ENCODE results near the gene CCDC88A. TPM values are rescaled to one million over a fixed set of nuclear protein-coding genes. Genes with fewer than 3 reads are reported as not detected.
A peak's percentile ranks its signal among the peaks of the same experiment; 100 is the strongest.

The CCDC88A gene
- total and polyA plus RNA-seq, 2 donors from 2014 or later = 8.2 to 47.6 TPM

- no peaks in the 10 kb centered on the region for H3K9me3 ChIP-seq (ENCODE audit: control insufficient read depth in 2 of 3, insufficient read depth in 1 of 3, low read length in 3 of 3)
- H3K4me1 ChIP-seq (ENCODE audit: control insufficient read depth in 2 of 3, insufficient read depth in 2 of 3, low read depth in 1 of 3, low read length in 3 of 3) = no peaks in the 10 kb centered on the region
- peak overlapping the region in 1 of 3 donors; percentile 14 for H3K4me3 ChIP-seq (ENCODE audit: low read length in 3 of 3)
- H3K27me3 ChIP-seq (ENCODE audit: control insufficient read depth, insufficient read depth, low read length) = no peaks in the 10 kb centered on the region
- H3K36me3 ChIP-seq (ENCODE audit: control insufficient read depth in 2 of 3, insufficient read depth in 3 of 3, low read length in 3 of 3) = no peaks in the 10 kb centered on the region
- FAIRE-seq = no peak
- H3K27ac ChIP-seq (ENCODE audit: low read depth in 2 of 2, low read length in 2 of 2) = no peak overlapping the region
- intact Hi-C loops (cut with DNase I) = no loop called here
- no peak for DNase-seq
- no peak for TF ChIP-seq CTCF (IDR thresholded peaks at IDR 0.05; ENCODE audit: borderline replicate concordance, extremely low read depth, insufficient read depth)
- H3K9ac ChIP-seq (ENCODE audit: low read length in 3 of 3) = no peak overlapping the region
These were observed 2.7 kb downstream of the CCDC88A start for GRCh38 chr2:55416786-55417568.

GRCh38 chr2:55415300-55415699, 4.4 kb downstream of the CCDC88A start:
- Histone ChIP-seq H3K9ac (ENCODE audit: low read length in 3 of 3) (no peak overlapping the region), H3K9me3 (ENCODE audit: control insufficient read depth in 2 of 3, insufficient read depth in 1 of 3, low read length in 3 of 3) (no peaks in the 10 kb centered on the region), H3K4me1 (ENCODE audit: control insufficient read depth in 2 of 3, insufficient read depth in 2 of 3, low read depth in 1 of 3, low read length in 3 of 3) (no peaks in the 10 kb centered on the region), H3K36me3 (ENCODE audit: control insufficient read depth in 2 of 3, insufficient read depth in 3 of 3, low read length in 3 of 3) (no peaks in the 10 kb centered on the region), H3K27ac (ENCODE audit: low read depth in 2 of 2, low read length in 2 of 2) (no peak overlapping the region), H3K4me3 (ENCODE audit: low read length in 3 of 3) (no peak overlapping the region), H3K27me3 (ENCODE audit: control insufficient read depth, insufficient read depth, low read length) (no peaks in the 10 kb centered on the region)
- DNase-seq = no peak
- intact Hi-C loops (cut with DNase I) = no loop called here
- no peak for FAIRE-seq
- no peak for TF ChIP-seq CTCF (IDR thresholded peaks at IDR 0.05; ENCODE audit: borderline replicate concordance, extremely low read depth, insufficient read depth)

GRCh38 chr2:55408918-55409868, 10.5 kb downstream of the CCDC88A start:
- H3K9ac ChIP-seq (ENCODE audit: low read length in 3 of 3) = no peak overlapping the region
- H3K4me1 ChIP-seq (ENCODE audit: control insufficient read depth in 2 of 3, insufficient read depth in 2 of 3, low read depth in 1 of 3, low read length in 3 of 3) = no peaks in the 10 kb centered on the region
- DNase-seq (no peak), FAIRE-seq (no peak)
- H3K9me3 ChIP-seq (ENCODE audit: control insufficient read depth in 2 of 3, insufficient read depth in 1 of 3, low read length in 3 of 3) = no peaks in the 10 kb centered on the region
- H3K36me3 ChIP-seq (ENCODE audit: control insufficient read depth in 2 of 3, insufficient read depth in 3 of 3, low read length in 3 of 3) = no peaks in the 10 kb centered on the region
- intact Hi-C loops (cut with DNase I) = no loop called here
- TF ChIP-seq CTCF (IDR thresholded peaks at IDR 0.05; ENCODE audit: borderline replicate concordance, extremely low read depth, insufficient read depth) = no peak
- H3K4me3 ChIP-seq (ENCODE audit: low read length in 3 of 3) = no peak overlapping the region
- no peak overlapping the region for H3K27ac ChIP-seq (ENCODE audit: low read depth in 2 of 2, low read length in 2 of 2)
- H3K27me3 ChIP-seq (ENCODE audit: control insufficient read depth, insufficient read depth, low read length) = no peaks in the 10 kb centered on the region
